BJ (cell line): ENCODE results near the gene TRIM21. TPM values are rescaled to one million over a fixed set of nuclear protein-coding genes. Genes with fewer than 3 reads are reported as not detected.

Experiments used
- polyA plus RNA-seq: library from polyadenylated mRNA; depleted of rRNA; stranded (reverse); fragments of >200 nt; gene quantifications from 2 replicates; pipeline ENCODE4 v1.2.3, GENCODE V29; 2011; rRNA removed

Gene TRIM21
- polyA plus RNA-seq, 1 experiment = 26.9 TPM

Other genes starting within 250 kb of the TRIM21 start
- not detected in 2 replicates for gene OR52B4, start 25.3 kb downstream of the TRIM21 start, polyA plus RNA-seq
- gene OR52K2, start 55.6 kb upstream of the TRIM21 start, polyA plus RNA-seq = not detected in 2 replicates
- gene OR52K1, start 88.9 kb upstream of the TRIM21 start, polyA plus RNA-seq = not detected in 2 replicates
- not detected in 2 replicates for gene OR52M1, start 151.5 kb upstream of the TRIM21 start, polyA plus RNA-seq
- gene OR52I2, start 188.0 kb upstream of the TRIM21 start, polyA plus RNA-seq = not detected in 2 replicates
- not detected in 2 replicates for gene OR52I1, start 200.3 kb upstream of the TRIM21 start, polyA plus RNA-seq
- 6.2 and 6.5 TPM in 2 replicates for gene TRIM68, start 214.5 kb upstream of the TRIM21 start, polyA plus RNA-seq
- not detected in 2 replicates for gene OR51D1, start 243.8 kb upstream of the TRIM21 start, polyA plus RNA-seq